ENCODE data around the gene RRP1B. TPM values are rescaled to one million over a fixed set of nuclear protein-coding genes. Genes with fewer than 3 reads are reported as not detected.

RRP1B gene
- total and polyA plus RNA-seq, 2 donors (not counting 1 experiment from before 2014, with no cell fraction given), result 11.7 to 20.3 TPM

DNA sequence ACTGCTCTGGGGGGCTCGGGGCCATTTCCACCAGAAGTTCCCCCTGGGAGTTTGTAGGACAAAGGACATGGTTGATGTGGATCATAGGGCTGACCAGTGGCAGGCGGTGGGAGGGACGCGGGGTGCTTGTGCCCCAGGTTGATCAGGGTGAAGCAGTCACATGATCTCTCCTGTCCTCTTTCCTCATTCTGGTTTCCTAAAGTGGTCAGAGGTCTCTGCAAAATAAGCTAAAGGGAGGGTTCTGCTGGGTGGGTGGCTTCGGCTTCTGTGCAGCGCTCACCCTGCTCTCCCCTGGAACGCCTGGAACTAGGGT is 68.8 kb downstream of the RRP1B start:
- Histone ChIP-seq H3K36me3 (ENCODE audit: control insufficient read depth, insufficient read depth, low read length) (peaks cover 5% of the 10 kb centered on the region), H4K20me1 (ENCODE audit: control insufficient read depth, extremely low read depth, insufficient read depth, low read length) (no peaks in the 10 kb centered on the region), H3K27ac (ENCODE audit: insufficient read depth, low read length) (peak overlapping the region; percentile 83), H3K4me3 (replicated peaks in 1 of 4; ENCODE audit: control extremely low read depth in 1 of 4, insufficient read depth in 1 of 4, low read depth in 3 of 4, low read length in 4 of 4) (peak overlapping the region in 2 of 4 experiments; percentile 61 to 62), H3K9ac (ENCODE audit: insufficient read depth, low read length) (peak overlapping the region; percentile 1), H3K27me3 (ENCODE audit: control insufficient read depth, insufficient read depth, low read length) (no peaks in the 10 kb centered on the region), H3K79me2 (ENCODE audit: control insufficient read depth, insufficient read depth, low read length) (peaks cover 51% of the 10 kb centered on the region), H2AFZ (ENCODE audit: low read length) (no peak overlapping the region), H3K4me2 (ENCODE audit: extremely low read depth, insufficient read depth, low read length) (peak overlapping the region; percentile 51), H3K4me1 (ENCODE audit: control insufficient read depth, extremely low read depth, insufficient read depth, low read length) (peaks cover 30% of the 10 kb centered on the region), H3K9me3 (ENCODE audit: control insufficient read depth, insufficient read depth, low read depth, low read length) (no peaks in the 10 kb centered on the region)
- no peak for DNase-seq (ENCODE audit: low read depth in 2 of 2)
- TF ChIP-seq EZH2 (IDR thresholded peaks at IDR 0.05; ENCODE audit: low read length, missing control alignments), result no peak
- TF ChIP-seq, protein P1, sequence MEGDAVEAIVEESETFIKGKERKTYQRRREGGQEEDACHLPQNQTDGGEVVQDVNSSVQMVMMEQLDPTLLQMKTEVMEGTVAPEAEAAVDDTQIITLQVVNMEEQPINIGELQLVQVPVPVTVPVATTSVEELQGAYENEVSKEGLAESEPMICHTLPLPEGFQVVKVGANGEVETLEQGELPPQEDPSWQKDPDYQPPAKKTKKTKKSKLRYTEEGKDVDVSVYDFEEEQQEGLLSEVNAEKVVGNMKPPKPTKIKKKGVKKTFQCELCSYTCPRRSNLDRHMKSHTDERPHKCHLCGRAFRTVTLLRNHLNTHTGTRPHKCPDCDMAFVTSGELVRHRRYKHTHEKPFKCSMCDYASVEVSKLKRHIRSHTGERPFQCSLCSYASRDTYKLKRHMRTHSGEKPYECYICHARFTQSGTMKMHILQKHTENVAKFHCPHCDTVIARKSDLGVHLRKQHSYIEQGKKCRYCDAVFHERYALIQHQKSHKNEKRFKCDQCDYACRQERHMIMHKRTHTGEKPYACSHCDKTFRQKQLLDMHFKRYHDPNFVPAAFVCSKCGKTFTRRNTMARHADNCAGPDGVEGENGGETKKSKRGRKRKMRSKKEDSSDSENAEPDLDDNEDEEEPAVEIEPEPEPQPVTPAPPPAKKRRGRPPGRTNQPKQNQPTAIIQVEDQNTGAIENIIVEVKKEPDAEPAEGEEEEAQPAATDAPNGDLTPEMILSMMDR (conservative IDR thresholded peaks at IDR 0.05 in 1 of 2, IDR thresholded peaks at IDR 0.05 in 1 of 2; ENCODE audit: low read depth in 1 of 2, low read length in 2 of 2), result no peak

DNA sequence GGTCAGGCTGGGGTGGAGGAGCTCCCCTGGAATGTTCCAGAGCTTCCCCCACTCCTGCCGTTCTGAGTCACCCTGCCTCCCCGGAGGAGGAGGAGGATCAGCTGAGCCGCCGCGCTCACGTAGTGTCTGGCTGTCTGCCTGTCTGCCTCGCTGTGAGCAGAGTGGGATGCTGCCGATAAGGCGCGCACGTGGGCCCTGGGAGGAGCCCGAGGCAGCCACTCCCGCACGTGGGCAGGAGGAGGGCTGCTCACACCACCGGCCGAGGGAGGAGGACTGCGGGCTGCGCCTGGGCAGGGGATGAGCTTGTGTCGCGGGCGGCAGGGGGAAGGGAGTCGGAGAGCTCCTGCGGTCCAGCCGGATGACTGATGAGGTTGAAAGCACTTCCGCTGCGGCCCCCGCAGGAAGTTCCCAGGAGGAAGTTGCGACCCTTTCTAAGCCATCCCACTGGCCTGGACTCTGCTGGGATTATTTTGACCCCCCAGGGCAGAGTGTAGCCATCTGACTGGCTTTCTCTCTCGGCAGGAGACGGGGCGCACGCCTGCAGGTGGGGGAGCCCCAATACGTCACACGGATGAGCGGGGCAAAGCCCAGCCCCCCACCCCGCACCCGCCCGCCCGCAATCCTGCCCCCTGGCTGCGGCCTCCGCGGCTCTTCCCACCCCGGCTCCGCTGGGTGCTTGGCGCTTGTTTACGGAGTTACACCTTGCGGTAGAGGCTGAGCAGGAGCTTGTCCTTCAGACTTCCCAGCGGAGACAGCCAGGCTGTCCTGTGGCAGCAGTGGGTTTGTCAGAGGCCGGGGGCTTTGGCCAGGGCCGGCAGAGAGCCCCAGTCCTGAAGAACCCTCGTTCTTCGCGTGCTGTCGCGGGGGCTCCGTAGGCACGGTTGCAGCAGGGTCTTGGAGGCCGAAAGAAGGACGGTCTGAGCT is 69.4 kb downstream of the RRP1B start:
- peak overlapping the region; percentile 88 for H3K4me2 ChIP-seq (ENCODE audit: extremely low read depth, insufficient read depth, low read length)
- TF ChIP-seq, protein P1 (conservative IDR thresholded peaks at IDR 0.05 in 1 of 2, IDR thresholded peaks at IDR 0.05 in 1 of 2; ENCODE audit: low read depth in 1 of 2, low read length in 2 of 2), result peak in 1 of 2 donors; percentile 19
- no peak for TF ChIP-seq EZH2 (IDR thresholded peaks at IDR 0.05; ENCODE audit: low read length, missing control alignments)
- H3K4me1 ChIP-seq (ENCODE audit: control insufficient read depth, extremely low read depth, insufficient read depth, low read length), result peaks cover 36% of the 10 kb centered on the region
- no peaks in the 10 kb centered on the region for H3K9me3 ChIP-seq (ENCODE audit: control insufficient read depth, insufficient read depth, low read depth, low read length)
- DNase-seq (ENCODE audit: low read depth in 2 of 2), result peak; percentile 95 to 99
- no peak overlapping the region for H2AFZ ChIP-seq (ENCODE audit: low read length)
- peaks cover 48% of the 10 kb centered on the region for H3K79me2 ChIP-seq (ENCODE audit: control insufficient read depth, insufficient read depth, low read length)
- peaks cover 2% of the 10 kb centered on the region for H3K36me3 ChIP-seq (ENCODE audit: control insufficient read depth, insufficient read depth, low read length)
- peak overlapping the region; percentile 61 to 62 (median 61) for H3K4me3 ChIP-seq (replicated peaks in 1 of 4; ENCODE audit: control extremely low read depth in 1 of 4, insufficient read depth in 1 of 4, low read depth in 3 of 4, low read length in 4 of 4)
- peak overlapping the region; percentile 83 for H3K27ac ChIP-seq (ENCODE audit: insufficient read depth, low read length)
- no peaks in the 10 kb centered on the region for H4K20me1 ChIP-seq (ENCODE audit: control insufficient read depth, extremely low read depth, insufficient read depth, low read length)
- H3K9ac ChIP-seq (ENCODE audit: insufficient read depth, low read length), result peak overlapping the region; percentile 67
- H3K27me3 ChIP-seq (ENCODE audit: control insufficient read depth, insufficient read depth, low read length), result no peaks in the 10 kb centered on the region

DNA sequence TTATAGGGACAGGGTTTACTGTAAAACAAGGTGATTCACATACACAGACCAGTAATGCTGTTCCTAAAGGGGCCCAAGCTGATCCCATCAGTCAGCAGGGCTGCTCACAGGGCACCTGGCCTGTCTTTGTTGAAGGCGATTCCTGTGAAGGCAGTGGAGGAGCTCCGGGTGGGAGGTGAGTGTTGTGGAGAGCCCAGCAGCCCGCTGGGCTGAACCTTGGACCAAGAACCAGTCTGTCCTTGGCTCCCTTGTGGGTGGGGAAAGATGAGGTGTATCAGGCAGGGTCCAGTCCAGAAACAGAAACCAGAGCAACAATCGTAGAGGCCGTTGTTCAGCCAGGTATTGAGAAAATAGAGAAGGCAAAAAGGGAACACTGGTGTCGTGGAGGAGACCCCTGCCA is 72.1 kb downstream of the RRP1B start:
- no peak overlapping the region for H2AFZ ChIP-seq (ENCODE audit: low read length)
- H3K27ac ChIP-seq (ENCODE audit: insufficient read depth, low read length), result no peak overlapping the region
- H3K4me3 ChIP-seq (replicated peaks in 1 of 4; ENCODE audit: control extremely low read depth in 1 of 4, insufficient read depth in 1 of 4, low read depth in 3 of 4, low read length in 4 of 4), result no peak overlapping the region
- DNase-seq (ENCODE audit: low read depth in 2 of 2), result no peak
- H3K36me3 ChIP-seq (ENCODE audit: control insufficient read depth, insufficient read depth, low read length), result peaks cover 4% of the 10 kb centered on the region
- TF ChIP-seq, protein P1 (conservative IDR thresholded peaks at IDR 0.05 in 1 of 2, IDR thresholded peaks at IDR 0.05 in 1 of 2; ENCODE audit: low read depth in 1 of 2, low read length in 2 of 2), result no peak
- TF ChIP-seq EZH2 (IDR thresholded peaks at IDR 0.05; ENCODE audit: low read length, missing control alignments), result no peak
- H3K4me2 ChIP-seq (ENCODE audit: extremely low read depth, insufficient read depth, low read length), result peak overlapping the region; percentile 62
- no peaks in the 10 kb centered on the region for H3K9me3 ChIP-seq (ENCODE audit: control insufficient read depth, insufficient read depth, low read depth, low read length)
- no peak overlapping the region for H3K9ac ChIP-seq (ENCODE audit: insufficient read depth, low read length)
- H3K4me1 ChIP-seq (ENCODE audit: control insufficient read depth, extremely low read depth, insufficient read depth, low read length), result peaks cover 40% of the 10 kb centered on the region
- no peaks in the 10 kb centered on the region for H4K20me1 ChIP-seq (ENCODE audit: control insufficient read depth, extremely low read depth, insufficient read depth, low read length)
- no peaks in the 10 kb centered on the region for H3K27me3 ChIP-seq (ENCODE audit: control insufficient read depth, insufficient read depth, low read length)
- H3K79me2 ChIP-seq (ENCODE audit: control insufficient read depth, insufficient read depth, low read length), result peaks cover 47% of the 10 kb centered on the region
